ENCODE data around the gene P2RX2.
A peak's percentile ranks its signal among the peaks of the same experiment; 100 is the strongest.

The P2RX2 gene

DNA sequence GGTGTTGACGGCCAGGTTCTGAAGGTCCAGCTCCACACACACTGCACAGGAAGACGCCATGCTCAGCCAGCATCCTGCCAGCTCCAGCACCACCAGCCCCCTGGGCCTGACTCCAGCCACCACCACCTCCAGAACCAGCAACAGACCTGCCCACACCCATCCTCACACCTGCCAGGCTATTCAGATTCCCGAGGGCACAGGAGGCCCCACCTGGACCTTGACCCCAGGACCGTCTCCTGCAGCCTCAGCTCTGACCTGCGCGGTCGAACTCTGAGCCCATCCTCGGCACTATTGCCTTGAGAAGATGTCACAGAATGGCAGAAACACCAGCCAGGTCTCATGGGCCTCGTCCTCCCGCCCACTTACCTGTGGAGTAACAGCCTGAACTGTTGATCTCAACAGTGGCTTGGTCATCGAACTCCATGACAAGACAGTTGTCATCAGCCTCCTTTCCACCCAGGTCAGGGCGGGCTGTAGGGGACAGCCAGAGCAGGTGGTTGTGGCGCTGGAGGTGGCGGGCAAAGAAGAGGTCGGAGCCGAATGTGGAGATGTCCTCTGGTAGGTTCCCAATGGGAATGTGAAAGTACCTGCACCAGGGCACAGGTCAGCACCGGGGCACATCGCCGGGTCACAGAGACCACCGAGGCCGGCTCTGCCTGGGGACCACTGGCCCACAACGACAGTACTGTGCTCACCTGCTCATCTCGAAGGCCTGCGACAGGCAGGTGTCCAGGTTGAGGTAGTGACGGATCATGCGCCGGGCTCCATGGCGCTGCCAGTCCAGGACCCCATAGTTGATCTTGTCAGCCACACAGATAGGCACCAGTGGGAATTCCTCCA lies 23.5 kb downstream of the P2RX2 start:
- no peak for DNase-seq

DNA sequence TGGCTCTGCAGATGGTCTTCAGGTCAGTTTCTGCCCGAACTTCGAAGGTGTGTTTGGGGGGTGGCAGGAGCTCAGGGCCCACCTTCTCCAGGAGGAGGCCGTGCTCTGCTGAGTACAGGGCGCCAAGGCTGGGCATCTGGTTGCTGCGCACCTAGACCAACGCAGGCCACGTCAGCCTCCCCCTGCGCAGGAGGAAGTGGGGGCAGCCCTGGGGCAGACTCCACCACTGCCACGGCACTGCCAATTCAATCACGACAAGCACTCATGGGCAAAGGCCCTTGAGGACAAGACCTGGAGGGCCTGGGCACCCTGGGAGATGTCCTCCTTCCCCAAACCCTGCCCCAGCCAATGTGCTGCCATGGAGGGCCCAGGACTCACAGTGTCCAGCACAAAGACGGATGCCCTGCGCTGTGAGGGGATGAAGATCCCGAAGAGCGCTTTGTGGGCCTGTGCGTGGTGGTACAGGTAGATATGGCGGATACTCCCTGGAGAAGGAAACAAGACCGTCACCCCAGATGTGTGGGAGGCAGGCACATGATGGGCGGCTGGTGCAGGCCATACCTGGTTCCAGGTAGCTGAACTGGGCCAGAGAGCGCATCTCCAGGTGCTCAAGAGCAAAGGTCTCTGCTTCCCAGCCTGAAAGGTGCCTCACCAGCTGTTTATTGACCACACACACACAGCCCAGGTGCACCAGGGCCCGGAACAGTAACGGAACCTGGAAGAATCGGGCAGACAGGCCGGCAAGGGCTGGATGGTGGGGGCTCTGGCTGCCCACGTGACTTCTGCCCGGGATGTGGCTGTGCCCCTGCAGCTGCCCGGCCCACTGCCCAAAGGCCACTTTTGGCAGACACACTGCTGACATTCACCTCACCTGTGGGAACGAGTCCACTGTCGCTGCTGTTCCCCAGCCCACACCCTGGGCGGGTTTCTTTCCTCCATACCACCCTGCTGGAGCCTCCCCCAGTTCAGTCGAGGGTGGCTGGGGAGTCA lies 24.6 kb downstream of the P2RX2 start:
- DNase-seq: no peak

- peak; percentile 45 for DNase-seq
These were observed 28.3 kb downstream of the P2RX2 start for GRCh38 chr12:132646850-132647249.

- no peak for DNase-seq
These were observed 29.3 kb downstream of the P2RX2 start for GRCh38 chr12:132647858-132648257.

- no peak for DNase-seq
These were observed 30.1 kb downstream of the P2RX2 start for GRCh38 chr12:132648616-132649225.

GRCh38 chr12:132649226-132649945 lies 30.8 kb downstream of the P2RX2 start:
- no peak for DNase-seq

DNA sequence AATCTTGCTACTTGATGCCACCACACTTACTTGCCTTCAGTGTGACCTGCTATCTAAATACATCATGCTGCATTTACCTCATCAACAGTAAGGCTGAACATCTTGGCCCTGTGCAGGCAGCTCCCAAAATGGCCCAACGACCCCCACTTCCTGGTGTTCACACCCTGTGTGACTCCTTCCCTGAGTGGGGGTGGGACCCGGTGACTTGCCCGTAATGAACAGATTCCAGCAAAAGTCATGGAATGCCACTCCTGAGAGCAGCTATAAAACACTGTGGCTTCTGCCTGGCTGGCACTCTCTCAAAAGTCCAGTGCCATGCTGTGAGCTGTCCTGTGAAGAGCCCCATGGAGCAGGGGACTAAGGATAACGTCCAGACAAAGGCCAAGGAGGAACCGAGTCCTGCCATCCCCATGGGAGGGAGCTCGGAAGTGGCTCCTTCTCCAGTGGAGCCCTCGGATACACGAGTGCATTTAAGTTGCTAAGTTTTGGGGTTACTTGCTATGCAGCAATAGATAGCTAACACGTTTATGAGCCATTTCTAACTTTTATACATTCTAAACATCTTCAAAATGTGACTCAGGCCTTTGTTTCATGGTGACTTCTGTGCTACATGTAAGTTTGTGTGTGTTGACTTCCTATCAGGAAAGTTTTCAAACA lies 33.0 kb downstream of the P2RX2 start:
- DNase-seq: no peak

DNA sequence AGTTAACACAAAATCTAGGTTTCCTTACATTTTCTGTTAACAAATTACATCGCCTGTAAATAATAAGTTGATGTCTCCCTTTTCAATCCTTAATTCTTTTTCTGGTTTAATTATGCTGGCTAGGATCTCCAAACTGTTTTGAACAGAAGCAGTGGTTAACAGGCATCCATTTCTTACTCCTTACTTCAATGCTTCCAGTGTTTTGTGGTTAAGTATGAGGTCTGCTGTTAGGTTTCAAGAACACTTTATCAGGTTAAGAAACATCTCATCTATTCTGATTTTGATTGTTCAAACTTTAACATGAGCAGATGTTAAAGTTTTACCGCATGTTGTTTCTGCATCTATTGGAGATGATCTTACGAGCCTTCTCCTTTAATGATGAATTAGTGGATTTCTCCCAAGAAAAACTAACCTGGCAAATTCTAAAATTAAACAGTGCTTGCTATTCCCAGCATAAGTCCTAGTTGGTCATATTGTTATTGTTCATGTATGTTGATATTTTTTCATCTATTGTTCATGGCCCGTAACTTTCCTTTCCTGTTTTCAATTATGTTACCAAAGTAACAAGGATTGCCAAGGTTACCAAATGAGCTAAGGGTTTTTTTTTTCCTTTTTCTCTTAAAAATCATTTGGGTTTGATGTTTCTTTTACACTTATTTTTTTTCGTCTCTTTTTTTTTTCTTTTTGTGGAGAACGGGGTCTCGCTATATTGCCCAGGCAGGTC lies 35.2 kb downstream of the P2RX2 start:
- peak; percentile 30 for DNase-seq

DNA sequence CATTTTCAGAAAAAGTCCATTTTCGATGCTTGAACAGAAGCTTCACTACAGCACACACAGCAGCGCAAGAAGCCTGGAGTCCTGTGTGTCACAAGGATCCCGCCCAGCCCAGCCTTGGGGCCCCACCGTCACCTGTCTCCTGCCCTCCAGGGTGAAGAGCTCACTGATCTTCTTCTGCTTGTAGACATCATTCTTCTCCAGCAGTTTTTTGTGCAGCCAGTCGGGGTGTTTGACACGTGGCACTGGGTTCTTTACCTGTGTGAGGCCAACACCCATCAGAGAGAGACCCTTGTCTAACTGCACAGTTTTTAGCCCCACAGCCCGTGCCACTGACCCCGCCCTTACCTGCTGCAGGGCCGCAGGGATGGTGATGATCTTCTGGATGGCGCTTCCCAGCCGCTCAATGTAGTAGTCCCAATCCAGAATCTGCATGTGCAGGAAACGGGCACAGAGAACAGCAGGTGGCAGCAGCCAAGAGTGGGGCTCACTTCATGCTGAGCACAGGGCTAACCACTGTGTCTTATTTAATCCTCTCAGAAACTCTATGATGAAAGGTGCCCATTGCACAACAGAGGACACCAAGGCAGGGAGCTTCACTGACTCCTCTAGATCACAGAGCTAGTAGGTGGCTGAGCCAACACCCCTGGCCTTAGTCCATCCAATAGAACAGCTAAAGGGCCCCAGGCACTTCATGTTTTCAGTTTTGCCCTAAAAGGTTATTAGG lies 38.6 kb downstream of the P2RX2 start:
- DNase-seq: no peak

DNA sequence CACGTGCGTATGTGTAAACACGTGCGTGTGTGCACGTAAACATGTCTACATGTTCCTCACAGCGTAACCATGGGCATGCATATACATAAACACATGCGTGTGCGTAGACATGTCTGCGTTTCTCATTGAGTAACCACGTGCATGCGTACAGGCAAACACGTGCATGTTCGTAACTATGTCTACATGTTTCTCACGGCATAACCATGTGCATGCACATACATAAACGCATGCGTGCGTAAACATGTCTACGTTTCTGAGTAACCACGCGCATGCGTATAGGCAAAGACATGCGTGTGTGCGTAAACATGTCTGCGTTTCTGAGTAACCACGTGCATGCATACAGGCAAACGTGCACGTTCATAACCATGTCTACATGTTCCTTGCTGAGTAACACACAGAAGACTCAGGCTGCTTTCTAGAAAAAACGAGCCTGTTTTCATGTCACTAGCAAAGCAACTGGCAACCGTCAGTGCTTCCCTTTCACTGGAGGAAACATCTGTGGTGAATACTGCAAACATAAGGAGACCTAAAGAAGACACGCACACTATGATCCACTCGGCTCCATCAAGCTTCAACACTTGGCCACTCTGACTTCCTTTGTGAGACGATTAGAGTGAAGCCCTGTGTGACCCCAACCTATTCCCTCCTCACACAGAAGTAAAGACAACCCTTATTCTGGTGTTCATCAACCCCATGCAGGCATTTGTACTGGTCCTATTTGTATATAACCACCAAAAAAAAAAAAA lies 39.7 kb downstream of the P2RX2 start:
- DNase-seq: no peak

- DNase-seq: no peak
These were observed 40.6 kb downstream of the P2RX2 start for GRCh38 chr12:132659146-132659545.

- DNase-seq: no peak
These were observed 41.5 kb downstream of the P2RX2 start for GRCh38 chr12:132660052-132660451.

DNA sequence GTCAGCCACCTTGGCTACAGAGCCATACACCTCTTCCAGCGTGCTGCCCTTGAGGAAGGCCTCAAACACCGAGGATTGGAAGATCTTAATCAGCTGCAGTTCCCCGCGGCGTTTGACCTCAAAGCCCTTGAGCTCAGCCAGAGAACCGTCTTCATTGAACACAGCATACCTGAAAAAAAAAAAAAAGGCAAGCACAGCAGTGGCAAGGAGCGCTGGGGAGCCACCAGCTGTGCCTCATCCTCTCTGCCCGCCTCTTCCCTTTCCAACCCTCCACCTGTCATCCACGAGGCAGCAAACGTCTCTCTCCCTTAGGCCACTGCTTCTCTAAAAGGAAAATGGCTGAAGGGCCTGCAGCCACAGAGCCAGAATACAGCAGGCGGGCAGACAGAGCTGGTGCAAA lies 42.4 kb downstream of the P2RX2 start:
- no peak for DNase-seq

DNA sequence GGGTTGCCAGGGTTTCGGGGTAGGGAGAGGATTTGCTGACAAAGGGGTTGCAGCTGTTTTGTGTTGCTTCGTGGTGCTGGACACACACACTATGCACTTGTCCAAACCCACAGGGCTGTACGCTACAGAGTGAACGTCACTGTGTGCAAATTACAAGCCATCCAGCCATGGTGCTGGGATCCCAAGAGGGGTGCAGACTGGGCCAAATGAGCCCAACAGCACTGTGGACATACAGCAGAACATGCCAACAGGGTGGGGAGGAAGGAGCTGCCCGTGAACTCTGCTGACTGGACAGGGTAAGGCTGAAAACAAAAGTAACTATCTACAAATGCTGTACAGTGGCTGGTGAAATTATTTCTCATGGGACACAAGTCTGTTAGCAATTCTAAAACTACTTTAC lies 43.4 kb downstream of the P2RX2 start:
- DNase-seq: no peak

GRCh38 chr12:132662901-132663755 lies 44.6 kb downstream of the P2RX2 start:
- DNase-seq: no peak

DNA sequence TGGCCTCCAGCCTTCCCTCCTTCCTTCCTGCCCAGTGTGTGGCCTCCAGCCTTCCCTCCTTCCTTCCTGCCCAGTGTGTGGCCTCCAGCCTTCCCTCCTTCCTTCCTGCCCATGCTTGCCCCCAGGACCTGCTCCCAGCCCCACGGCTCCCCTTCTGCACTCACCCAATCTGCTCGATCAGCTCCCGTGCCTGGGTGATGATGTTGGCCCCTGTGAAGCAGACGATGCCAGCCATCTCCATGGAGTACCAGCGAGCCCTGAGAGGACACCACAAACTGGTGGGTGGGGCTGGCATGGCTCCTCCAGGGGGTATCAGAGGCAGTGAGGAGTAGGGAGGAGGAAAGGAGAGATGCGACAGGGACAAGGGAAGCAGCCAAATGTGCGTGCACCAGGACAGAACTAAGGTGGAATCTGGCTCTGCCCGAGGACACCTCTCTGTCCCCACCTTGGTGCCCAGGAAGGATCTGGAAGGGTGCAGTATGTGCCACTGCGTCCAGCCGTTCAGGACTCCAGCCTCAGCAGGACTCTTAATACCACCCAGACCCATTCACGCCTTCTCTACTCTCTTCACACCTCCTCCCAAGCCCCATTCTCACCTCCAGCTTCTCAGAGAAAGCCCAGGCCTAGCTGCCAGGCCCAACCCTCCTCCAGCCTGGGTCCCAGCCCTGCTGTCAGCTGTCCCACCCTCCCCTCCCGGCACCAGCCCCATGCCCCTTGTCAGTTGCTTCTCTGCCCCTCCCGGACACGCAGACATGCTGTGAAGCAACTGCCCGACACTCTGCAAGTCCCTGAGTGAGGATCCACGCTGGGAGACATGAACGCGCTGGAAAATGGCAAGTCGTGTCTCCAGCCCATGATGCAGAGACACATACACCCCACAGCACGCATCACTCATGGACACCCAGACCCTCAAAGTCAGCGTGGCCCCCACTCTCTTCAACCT lies 45.9 kb downstream of the P2RX2 start:
- no peak for DNase-seq

DNA sequence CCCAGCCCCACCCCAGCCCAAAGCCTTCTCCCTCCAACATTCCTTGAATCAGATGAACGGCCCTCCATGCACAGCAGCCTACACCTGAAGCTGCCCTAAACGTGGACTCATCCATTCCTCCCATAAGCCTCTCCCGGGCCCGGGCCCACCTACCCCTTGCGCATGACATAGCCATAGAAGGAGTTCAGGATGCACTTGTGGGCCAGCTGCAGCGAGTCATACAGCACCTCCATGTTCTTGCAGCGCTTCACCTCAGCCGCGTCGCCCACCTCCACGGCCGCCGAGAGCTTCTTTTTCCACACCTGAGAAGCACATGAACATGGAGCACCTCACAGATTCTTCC lies 46.5 kb downstream of the P2RX2 start:
- DNase-seq: no peak

DNA sequence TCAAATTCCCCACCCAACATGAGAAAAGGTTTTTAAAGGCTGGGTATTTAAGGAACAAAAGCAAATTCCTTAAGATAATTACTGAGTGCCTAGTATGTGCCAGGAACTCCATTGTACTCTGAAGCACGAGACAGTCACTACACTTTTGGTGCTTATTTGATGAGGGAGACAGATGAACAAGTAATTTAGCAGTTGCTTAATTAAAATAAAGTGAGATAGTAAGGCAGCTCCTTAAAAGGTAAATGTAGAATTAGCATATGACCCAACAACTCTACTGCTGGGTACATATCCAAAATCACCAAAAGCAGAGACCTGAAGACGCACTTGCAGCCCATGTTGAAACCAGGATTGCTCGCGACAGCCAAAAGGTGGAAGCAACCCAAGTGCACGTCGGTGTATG lies 47.2 kb downstream of the P2RX2 start:
- no peak for DNase-seq
